GM10847 (cell line): ENCODE measurements around the gene STUB1.

Experiments used
- POLR2A ChIP-seq: IDR thresholded peaks from 2 replicates; pipeline ENCODE4 v1.6.1; 2011; ENCODE audit not compliant: insufficient read length; ENCODE audit errors: extremely low read depth

Gene STUB1

DNA sequence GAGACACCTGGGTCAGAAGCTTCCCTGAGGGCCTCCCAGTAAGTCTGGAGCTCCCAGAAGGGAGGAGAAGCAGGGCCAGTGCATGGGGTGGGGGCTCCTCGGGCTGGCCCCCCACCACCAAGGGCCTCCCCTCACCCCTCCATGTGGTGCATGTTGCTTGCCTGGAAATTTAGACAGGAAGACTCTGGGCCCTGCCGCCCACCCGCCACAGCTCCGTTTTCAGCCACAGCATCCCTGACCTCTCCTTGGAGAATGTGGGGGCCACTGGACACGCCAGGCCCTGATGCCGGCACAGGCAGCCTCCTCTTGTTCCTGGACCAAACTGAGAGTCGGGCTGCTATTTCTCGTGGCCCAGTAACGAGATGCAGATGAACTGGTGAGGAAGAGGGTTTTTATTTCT is 41.4 kb upstream of the STUB1 start:
- no peak for TF ChIP-seq POLR2A

DNA sequence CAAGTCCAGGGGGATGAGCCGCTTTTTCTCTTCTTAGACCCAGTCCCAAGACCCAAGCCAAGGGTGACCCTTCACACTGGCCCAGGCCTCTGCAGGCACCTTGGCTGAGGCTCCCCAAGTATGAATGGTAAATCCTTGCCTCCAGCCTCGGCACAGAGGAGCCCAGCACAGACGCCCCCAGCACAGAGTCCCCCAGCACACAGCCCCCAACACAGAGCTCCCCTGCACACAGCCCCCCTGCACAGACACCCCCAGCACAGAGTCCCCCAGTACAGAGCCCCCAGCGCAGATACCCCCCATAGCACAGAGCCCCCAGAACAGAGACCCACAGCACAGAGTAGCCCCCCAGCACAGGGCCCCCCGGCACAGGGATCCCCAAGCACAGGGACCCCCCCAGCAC is 39.6 kb upstream of the STUB1 start:
- no peak for TF ChIP-seq POLR2A

- TF ChIP-seq POLR2A: peak; percentile 88
Measured at GRCh38 chr16:641326-642188, 38.7 kb upstream of the STUB1 start, which contains the start of gene MCRIP2. MCRIP2 (plus strand) TSS chr16:641828; CDS start chr16:641992, 164 bp downstream.

- no peak for TF ChIP-seq POLR2A
Measured at GRCh38 chr16:642189-643049, 37.8 kb upstream of the STUB1 start.

DNA sequence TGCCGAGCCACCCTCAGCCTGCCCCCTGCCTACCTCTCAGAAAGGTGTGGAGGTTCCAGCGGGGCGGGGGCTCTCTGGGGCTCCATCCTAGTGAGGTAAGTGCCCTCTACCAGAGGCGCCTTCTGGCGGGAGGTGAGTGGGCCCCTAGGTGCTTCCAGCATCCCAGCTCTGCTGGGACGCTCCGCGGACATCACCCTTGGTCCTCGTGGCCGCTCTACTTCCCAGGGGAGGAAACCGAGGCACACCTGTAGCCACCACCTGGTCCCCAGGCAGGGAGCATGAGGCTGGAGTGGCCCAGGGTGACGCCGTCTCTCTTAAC is 37.2 kb upstream of the STUB1 start:
- TF ChIP-seq POLR2A: no peak

- TF ChIP-seq POLR2A: no peak
Measured at GRCh38 chr16:644556-644955, 35.7 kb upstream of the STUB1 start.

GRCh38 chr16:645852-646678 is 34.1 kb upstream of the STUB1 start:
- TF ChIP-seq POLR2A: no peak

- TF ChIP-seq POLR2A: no peak
Measured at GRCh38 chr16:646679-647172, 33.5 kb upstream of the STUB1 start.

DNA sequence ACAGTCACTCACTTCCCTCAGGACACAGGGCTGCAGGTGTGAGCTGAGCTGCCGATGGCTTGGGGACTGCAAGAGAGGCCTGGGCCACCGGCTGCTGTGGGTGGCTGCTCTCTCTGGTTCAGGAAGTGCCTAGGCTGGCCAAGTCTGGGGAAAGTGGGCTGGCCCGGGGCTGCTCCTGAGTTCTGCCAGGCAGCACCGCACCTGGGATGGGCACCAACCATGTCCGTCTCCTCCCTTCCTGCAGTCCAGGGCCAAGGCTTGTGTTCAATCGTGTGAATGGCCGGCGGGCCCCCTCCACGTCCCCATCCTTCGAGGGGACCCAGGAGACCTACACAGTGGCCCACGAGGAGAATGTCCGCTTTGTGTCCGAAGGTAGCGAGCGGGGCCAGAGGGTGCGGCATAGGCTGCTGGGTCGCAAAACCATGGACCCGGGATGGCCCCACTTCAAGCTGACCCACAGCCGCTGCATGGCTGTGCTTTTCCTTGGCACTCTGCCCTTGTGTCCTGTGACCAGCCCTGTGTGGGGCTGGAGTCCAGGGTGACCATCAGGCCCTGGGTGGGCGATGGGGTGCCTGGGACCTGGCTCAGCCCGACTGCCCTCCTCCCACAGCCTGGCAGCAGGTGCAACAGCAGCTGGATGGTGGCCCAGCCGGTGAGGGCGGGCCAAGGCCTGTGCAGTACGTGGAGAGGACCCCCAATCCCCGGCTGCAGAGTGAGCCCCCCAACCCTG is 32.9 kb upstream of the STUB1 start:
- TF ChIP-seq POLR2A: no peak

DNA sequence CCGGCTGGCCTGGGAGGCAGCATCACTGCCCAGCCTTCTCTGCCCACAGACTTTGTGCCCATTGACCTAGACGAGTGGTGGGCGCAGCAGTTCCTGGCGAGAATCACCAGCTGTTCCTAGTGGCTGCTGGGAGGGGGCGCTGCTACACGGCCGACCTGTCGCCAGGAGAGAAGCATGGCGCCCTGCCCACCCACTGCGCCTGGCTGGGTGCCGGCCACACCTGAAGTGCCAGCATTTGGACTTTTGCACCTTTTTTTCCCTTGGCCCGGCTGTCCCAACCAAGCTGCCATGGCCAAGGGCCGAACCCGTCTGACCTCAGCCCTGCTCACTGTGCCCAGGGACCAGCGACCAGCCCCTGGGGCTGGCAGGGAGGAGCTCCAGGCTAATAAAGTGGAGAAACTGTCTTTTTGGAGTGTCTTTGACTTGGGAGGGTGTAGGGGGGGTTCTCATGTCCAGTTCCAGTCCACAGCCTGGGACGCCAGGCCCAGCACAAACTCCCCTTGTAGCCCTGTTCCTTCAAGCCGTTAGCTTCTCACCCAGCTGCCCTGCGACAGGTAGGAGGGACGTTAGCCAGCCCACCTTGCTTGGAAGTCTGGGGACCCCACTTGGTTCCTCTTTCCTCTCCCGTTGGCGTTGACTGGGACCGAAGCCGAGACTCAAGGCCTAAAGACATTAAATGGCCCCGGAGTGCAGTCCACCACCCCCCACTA is 32.0 kb upstream of the STUB1 start:
- TF ChIP-seq POLR2A: no peak

DNA sequence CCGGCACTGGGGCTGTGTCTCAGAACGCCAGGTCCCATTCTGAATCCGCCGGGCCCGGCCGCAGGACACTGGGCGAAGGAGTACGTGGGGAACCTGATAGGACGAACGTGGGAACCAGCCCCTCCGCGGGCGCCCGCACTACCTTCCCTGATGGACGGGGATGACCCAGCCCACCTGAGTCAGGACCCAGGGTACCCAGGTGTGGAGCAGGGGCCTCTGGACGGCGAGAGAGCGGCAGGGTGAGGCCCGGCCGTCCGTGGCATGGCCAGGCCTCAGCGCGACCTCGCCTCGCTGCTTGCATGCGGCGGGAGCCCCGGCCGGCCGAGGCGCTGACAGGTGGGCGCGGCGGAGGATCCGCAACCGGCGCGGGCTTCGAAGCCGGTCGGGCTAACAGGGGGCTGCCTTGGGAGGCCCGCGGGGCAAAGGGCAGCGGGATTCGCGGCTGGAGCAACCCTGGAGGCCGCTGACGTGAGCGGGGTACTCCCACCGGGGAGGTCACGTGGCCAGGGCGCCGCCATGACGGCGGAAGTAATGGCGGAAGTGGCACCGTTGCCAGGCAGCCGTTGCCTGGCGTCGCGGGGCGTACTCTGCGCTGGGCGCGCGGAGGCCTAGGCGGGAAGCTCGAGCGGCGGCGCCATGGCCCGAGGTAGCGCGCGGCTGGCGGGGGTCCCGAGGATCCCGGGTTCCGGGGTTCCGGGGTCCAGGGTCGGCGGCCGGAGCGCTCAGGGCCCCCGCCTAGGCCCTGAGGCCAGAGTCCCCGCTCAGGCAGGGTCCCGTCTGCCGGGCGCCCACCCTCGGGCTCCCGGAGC is 31.2 kb upstream of the STUB1 start, which contains the start of gene WDR90:
Gene WDR90 (plus strand): TSS at position 585 of the 809 bp plus-strand sequence. CDS start 52 bp downstream, at position 637.
- peak; percentile 15 for TF ChIP-seq POLR2A

DNA sequence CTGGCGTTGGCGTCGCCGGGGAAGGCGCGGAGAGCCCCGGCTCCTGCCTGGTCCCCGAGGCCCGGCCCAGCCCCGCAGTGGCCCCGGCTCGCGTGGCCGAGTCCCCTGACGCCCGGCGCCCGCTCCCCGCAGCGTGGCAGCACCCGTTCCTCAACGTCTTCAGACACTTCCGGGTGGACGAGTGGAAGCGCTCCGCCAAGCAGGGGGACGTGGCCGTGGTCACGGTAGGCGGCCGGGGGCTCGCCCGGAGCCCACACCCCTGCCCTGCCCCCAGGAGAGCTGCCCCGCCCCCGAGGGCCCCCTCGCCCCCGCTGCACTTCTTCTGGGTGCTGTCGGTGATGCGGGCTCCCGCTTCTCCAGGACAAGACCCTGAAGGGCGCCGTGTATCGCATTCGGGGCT is 30.6 kb upstream of the STUB1 start:
- no peak for TF ChIP-seq POLR2A

DNA sequence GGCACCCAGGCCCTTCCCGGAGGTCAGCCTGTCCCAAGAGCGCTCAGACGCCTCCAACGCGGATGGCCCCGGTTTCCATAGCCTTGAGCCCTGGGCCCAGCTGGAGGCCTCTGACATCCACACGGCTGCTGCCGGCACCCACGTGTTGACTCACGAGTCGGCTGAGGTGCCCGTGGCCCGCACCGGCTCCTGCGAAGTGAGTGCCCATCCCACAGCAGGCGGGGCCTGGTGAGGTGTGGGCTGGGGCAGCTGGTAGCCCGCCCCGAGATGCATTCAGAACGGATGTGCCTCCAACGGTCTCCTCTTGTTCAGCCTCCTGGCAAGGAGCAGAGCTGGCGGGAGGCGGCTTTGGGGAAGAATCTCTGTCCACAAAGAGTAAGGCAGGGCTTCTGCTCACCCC is 28.4 kb upstream of the STUB1 start:
- no peak for TF ChIP-seq POLR2A
